ENCODE measurements around the gene MKLN1.
"Not testable (repeated sequence)": the region's sequence is repeated elsewhere in the genome, so short reads cannot be mapped to it uniquely, and the experiment has no call there.

Gene MKLN1

GRCh38 chr7:131438969-131439368 lies 111.3 kb downstream of the MKLN1 start:
- no peak for DNase-seq (ENCODE audit: low read depth)

DNA sequence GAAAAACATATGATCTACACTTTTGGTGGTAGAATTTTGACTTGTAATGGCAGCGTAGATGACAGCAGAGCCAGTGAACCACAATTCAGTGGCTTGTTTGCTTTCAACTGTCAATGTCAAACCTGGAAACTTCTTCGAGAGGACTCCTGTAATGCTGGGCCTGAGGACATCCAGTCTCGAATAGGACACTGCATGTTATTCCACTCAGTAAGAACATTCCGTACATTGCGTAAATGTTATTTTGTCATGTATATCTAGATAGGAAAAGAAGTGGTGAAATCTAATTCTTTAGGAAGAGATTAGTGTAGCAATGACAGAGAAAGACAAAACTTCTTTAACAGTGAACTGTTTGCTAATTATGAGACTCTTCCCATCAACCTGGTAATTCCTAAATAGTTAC lies 115.8 kb downstream of the MKLN1 start:
- no peak overlapping the region for H3K4me3 ChIP-seq (ENCODE audit: low read depth, low read length)
- DNase-seq (ENCODE audit: low read depth), result peak; percentile 8

More at GRCh38 chr7:131438969-131439368, 111.3 kb downstream of the MKLN1 start:
- H3K4me3 ChIP-seq (ENCODE audit: low read depth, low read length), result no peak overlapping the region

DNA sequence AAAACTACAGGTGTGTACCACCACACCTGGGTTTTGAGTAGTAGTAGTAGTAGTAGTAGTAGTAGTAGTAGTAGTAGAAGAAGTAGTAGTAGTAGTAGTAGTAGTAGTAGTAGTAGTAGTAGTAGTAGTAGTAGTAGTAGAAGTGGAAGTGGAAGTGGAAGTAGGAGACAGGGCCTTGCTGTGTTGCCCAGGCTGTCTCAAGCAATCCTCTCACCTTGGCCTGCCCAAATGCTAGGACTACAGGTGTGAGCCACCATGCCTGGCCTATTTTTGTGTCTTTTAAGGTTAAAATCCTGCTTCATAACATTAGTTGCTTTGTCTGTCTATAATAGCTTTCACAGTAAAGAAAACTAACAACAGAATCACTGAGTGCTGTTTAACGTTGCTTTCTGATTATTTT lies 117.0 kb downstream of the MKLN1 start:
- no peak for DNase-seq (ENCODE audit: low read depth)
- no peak overlapping the region for H3K4me3 ChIP-seq (ENCODE audit: low read depth, low read length)

GRCh38 chr7:131449373-131449902 lies 121.8 kb downstream of the MKLN1 start:
- H3K4me3 ChIP-seq (ENCODE audit: low read depth, low read length), result no peak overlapping the region
- no peak for DNase-seq (ENCODE audit: low read depth)

GRCh38 chr7:131454498-131454897 lies 126.8 kb downstream of the MKLN1 start:
- no peak for DNase-seq (ENCODE audit: low read depth)
- H3K4me3 ChIP-seq (ENCODE audit: low read depth, low read length), result no peak overlapping the region

GRCh38 chr7:131455001-131455400 lies 127.3 kb downstream of the MKLN1 start:
- DNase-seq (ENCODE audit: low read depth), result no peak
- H3K4me3 ChIP-seq (ENCODE audit: low read depth, low read length), result no peak overlapping the region

DNA sequence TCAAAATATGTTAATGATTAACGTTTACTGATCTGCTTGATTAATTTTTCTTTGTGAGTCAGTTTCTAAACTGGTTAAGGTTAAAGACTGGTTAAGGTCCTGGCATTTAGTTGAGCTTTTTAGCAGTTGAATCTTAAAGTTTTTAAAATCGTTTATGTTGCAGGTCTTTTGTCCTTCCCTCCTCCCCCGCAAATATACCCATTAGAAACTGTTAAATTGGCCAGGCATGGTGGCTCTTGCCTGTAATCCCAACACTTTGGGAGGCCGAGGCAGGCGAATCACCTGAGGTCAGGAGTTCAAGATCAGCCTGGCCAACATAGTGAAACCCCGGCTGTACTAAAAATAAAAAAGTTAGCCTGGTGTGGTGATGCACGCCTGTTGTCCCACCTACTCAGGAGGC lies 127.9 kb downstream of the MKLN1 start:
- H3K4me3 ChIP-seq (ENCODE audit: low read depth, low read length), result no peak overlapping the region
- DNase-seq (ENCODE audit: low read depth), result no peak

DNA sequence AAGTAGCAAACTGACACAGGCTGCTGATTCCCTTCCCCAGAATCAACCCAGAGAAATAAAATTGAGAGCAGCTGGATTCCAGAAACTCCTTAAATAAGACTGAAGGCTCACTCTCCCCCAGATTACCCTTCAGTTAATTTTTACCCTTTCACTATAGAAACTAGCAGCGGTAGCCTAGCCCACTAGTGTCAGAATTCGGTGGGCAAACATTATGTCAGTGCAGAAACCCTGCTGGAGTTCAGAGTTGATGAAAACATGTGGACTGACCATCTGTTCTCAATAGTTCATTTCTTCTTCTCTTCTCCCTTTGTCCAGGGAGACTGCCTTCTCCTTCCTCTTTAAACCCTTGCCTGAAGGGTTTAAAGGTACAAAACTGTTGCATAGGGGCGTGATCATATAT lies 128.7 kb downstream of the MKLN1 start:
- H3K4me3 ChIP-seq (ENCODE audit: low read depth, low read length), result no peak overlapping the region
- no peak for DNase-seq (ENCODE audit: low read depth)

DNA sequence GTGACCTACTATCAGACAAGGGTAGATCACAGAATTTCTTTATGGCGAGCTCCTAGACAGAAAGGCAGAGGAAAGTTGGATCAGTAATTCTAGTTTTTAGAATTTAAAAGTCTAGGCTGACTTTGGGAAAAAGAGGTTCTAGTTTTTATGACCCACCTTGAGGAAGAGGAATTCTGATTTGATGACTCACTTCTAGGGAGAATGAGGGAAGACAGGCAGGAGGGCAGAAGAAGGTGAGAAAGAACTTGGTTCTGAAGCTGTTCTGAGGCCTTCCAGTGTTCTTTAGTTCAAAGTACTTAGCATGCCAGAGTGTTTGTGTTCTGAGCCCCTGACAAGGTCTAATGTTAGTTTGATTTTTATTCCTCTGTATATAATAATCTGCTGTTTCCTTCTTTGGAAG lies 131.6 kb downstream of the MKLN1 start:
- DNase-seq (ENCODE audit: low read depth), result no peak
- H3K4me3 ChIP-seq (ENCODE audit: low read depth, low read length), result no peak overlapping the region

DNA sequence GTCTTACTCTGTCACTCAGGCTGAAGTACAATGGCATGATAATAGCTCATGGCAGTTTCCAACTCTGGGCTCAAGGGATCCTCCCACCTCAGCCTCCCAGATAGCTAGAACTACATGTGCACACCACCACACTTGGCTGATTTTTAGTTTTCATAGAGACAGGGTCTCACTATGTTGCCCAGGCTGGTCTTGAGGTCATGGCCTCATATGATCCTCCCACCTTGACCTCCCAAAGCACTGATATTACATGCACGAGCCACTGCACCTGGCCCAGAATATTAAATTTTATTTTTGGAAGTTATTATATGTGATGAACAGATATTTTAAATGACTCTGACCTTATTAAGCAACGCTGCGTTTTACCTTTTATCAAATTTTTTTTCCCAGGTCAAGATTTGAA lies 134.4 kb downstream of the MKLN1 start:
- no peak overlapping the region for H3K4me3 ChIP-seq (ENCODE audit: low read depth, low read length)
- DNase-seq (ENCODE audit: low read depth), result no peak

DNA sequence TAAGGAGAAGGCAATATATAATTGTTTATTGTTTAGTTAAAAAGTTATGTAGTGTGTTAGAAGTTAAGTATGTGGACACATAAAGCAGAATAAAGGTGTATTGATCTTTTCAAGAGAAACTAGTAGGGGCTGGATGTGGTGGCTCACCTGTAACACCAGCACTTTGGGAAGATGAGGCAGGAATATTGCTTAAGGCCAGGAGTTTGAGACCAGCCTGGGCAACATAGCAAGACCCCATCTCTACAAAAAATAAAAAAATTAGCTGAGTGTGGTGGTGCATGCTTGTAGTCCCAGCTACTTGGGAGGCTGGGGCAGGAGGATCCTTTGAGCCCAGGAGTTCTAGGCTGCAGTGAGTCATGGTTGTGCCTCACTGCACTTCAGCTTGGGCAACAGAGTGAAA lies 135.0 kb downstream of the MKLN1 start:
- H3K4me3 ChIP-seq (ENCODE audit: low read depth, low read length); DNase-seq (ENCODE audit: low read depth): not testable (repeated sequence)

GRCh38 chr7:131466735-131467365 lies 139.2 kb downstream of the MKLN1 start:
- H3K4me3 ChIP-seq (ENCODE audit: low read depth, low read length), result no peak overlapping the region
- no peak for DNase-seq (ENCODE audit: low read depth)

- no peak for DNase-seq (ENCODE audit: low read depth)
- H3K4me3 ChIP-seq (ENCODE audit: low read depth, low read length), result no peak overlapping the region
Measured at GRCh38 chr7:131467788-131468187, 140.1 kb downstream of the MKLN1 start.

DNA sequence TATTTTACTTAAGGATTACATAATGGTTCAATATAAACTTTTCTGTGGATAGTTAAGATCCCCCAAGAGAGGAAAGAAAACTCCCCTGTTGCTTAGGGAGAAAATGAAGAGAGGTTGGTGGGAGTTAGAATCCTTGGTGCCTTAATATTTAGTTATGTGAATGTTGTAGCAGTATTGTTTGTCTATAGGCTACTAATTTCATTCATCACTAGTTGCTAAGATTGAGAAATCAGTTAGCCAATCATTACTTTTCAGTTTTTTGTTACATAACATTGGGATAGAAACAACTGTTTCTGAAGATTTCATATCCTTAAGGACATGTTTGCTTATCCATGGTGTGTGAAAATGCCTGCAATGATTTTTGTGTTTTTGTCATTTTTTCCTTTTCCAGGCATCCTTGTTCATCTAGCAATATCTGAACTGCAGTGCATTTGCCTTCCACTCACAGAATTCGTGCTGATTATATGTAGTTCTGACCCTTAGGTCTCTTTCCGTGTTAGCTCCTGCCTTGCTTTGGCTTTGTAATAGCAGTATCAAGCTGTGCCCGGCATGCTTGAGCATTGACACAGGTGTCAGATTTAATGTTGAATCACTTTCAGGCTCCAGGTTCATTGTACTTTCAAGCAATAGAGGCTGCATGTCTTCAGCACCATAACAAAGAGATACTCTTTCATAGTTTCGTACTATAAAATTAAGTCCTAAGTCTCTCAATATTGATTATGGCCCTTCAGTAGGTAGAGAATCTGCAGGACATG lies 143.8 kb downstream of the MKLN1 start:
- H3K4me3 ChIP-seq (ENCODE audit: low read depth, low read length), result no peak overlapping the region
- DNase-seq (ENCODE audit: low read depth), result no peak

GRCh38 chr7:131476740-131477139 lies 149.1 kb downstream of the MKLN1 start:
- H3K4me3 ChIP-seq (ENCODE audit: low read depth, low read length), result no peak overlapping the region

GRCh38 chr7:131480384-131481315 lies 153.0 kb downstream of the MKLN1 start:
- H3K4me3 ChIP-seq (ENCODE audit: low read depth, low read length), result no peak overlapping the region
- DNase-seq (ENCODE audit: low read depth), result no peak

More at GRCh38 chr7:131476740-131477139, 149.1 kb downstream of the MKLN1 start:
- DNase-seq (ENCODE audit: low read depth), result no peak

- DNase-seq (ENCODE audit: low read depth), result no peak
- no peak overlapping the region for H3K4me3 ChIP-seq (ENCODE audit: low read depth, low read length)
Measured at GRCh38 chr7:131482800-131483199, 155.1 kb downstream of the MKLN1 start.

DNA sequence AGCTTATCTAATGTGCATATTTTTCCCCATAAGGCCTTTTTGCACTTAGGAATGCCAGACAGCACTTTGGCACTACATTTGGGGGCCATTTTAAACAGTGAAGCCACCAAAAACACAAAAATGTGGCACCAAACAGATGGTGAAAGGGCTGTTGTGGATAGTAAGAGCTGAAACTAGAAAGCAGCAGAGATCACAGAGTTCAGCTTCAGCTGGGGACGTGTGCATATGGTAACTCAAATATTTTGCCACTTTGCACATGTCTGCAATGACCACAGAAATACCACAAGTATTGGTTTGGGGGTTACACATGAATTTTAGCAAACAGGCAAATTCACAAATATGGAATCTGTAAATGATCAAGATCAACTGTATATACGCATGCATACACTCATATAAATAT lies 155.9 kb downstream of the MKLN1 start:
- no peak for DNase-seq (ENCODE audit: low read depth)

GRCh38 chr7:131486346-131486745 lies 158.7 kb downstream of the MKLN1 start:
- DNase-seq (ENCODE audit: low read depth), result no peak
- no peak overlapping the region for H3K4me3 ChIP-seq (ENCODE audit: low read depth, low read length)

More for the DNA sequence above, 155.9 kb downstream of the MKLN1 start:
- no peak overlapping the region for H3K4me3 ChIP-seq (ENCODE audit: low read depth, low read length)

DNA sequence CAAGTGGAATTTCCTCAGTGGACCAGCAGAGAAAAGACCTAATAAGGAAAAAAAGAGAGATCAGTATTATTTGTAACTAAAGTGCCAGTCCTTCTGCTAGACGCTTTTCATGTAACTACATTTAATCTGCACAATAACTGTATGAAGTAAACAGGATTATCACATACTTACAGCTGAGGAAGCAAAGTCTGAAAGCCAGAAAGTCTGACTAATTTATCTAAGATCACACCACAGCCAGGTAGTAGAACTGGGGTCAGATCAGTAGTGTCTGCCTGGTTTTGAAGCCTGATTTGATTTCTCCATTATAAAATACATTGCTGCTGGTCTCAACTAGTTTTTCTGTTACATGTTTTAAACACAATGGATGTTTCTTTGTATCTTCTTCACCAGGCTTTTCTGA lies 159.5 kb downstream of the MKLN1 start:
- DNase-seq (ENCODE audit: low read depth), result no peak
- H3K4me3 ChIP-seq (ENCODE audit: low read depth, low read length), result no peak overlapping the region
